Measurements from ENCODE around the gene AKAP6.

AKAP6 gene

GRCh38 chr14:32683679-32684078 is 354.6 kb downstream of the AKAP6 start:
- no peak for DNase-seq

DNA sequence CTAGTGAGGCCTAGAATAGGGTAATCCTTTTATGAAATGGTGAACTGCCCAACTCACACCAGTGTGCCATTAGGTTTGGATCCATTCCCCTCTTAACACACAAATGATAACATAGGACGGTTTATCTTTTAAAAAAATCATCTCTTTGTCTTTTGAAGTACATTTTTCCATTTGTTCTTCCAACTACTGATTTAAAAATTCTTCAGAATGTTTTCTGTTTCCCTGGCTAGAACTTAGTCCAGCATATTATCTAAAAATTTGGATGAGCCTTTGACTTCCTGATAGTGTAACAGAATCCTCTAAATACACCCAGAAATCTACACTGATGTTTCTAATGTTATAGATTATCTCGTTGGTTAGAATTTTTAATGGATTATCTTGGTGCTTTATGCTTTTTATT is 359.8 kb downstream of the AKAP6 start:
- DNase-seq = no peak

GRCh38 chr14:32692441-32692840 is 363.3 kb downstream of the AKAP6 start:
- DNase-seq = no peak

GRCh38 chr14:32693114-32693513 is 364.0 kb downstream of the AKAP6 start:
- DNase-seq = no peak

DNA sequence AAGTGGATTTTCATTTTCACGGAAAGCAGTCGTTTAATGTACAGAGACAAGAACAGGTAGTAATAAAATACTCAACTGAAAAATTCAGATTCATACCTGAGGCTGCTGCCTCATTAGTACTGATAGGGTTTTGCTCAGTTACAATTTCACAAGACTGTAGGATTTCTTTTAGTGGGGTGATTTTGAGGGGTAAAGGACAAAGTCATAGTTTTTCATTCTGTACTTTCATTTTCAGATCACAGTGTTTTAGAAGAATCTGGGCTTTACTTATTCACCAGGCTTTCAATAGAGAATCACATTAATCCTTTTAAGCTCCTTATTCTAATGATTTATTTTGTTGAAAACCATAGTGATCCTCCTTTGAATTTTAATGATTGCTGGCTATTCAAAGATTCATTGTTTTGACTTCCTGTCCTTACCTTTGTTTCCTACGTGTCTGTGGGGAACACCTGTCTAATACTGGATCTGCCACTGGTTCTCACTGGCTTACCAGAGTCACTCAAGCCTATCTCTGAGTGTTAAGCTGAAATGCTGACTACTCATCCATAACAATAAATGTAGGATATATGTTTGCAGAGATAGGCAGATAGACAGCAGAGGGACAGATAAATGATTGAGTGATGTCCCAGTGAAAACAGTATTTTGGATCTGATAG is 365.8 kb downstream of the AKAP6 start:
- no peak for DNase-seq

DNA sequence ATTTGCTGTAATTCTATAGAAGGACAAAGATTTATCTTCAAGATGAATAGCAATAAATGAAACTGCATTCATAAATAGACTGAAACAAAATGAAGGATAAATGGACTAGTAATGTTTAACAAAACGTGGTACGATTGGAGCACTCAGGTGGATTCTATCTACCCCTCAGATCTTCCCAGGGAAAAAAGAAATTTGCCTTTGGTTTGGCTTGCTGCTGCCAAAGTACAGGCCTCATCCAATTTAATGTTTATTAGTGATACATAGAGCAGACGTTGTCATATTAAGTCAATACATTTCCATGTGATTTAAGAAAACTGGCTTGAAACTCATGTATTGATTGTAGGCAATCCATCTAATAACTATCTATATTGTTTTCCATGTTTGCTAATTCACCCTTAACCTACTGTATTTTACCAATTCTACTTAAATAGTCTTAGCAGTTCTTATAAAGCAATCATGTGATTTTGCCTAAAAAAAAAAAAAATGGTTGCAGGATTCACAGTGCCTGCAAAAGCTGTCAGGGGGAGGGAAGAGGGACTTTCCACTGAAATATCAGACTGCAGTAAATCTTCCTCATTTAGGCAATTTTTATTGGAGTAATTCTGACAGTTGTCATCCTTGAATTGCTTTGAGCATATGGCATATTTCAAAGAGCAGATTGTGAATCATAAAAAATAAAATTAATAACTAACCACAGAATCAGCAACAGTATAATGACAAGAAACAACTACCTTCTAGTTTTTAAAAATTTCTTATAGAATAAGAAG is 367.4 kb downstream of the AKAP6 start:
- DNase-seq = no peak

- DNase-seq = no peak
Observed at GRCh38 chr14:32697114-32697513, 368.0 kb downstream of the AKAP6 start.

- DNase-seq = no peak
Observed at GRCh38 chr14:32697704-32698103, 368.6 kb downstream of the AKAP6 start.

- DNase-seq = no peak
Observed at GRCh38 chr14:32698831-32699230, 369.7 kb downstream of the AKAP6 start.

GRCh38 chr14:32701475-32701874 is 372.4 kb downstream of the AKAP6 start:
- no peak for DNase-seq

GRCh38 chr14:32702088-32702487 is 373.0 kb downstream of the AKAP6 start:
- DNase-seq = no peak

DNA sequence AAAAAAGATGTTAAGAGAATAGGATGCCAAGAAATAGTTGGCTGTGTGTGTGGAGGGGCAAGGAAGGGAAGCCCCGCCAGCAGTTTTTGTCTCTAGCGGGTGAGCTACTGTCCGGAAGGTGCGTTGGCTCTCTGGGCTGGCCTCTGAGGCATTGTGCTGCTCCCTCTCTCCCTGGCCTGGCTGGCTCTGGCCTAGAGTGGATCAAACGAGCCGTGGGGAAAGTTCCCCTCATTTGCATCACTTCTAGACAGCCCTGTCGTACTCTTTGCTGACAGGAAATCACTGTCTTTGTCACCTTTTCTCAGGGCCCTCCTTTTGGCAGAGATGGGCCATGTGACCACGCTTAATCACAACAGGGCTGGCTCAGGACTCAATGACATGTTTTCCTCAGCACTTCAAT is 373.5 kb downstream of the AKAP6 start:
- DNase-seq = no peak

GRCh38 chr14:32703183-32703621 is 374.1 kb downstream of the AKAP6 start:
- no peak for DNase-seq

DNA sequence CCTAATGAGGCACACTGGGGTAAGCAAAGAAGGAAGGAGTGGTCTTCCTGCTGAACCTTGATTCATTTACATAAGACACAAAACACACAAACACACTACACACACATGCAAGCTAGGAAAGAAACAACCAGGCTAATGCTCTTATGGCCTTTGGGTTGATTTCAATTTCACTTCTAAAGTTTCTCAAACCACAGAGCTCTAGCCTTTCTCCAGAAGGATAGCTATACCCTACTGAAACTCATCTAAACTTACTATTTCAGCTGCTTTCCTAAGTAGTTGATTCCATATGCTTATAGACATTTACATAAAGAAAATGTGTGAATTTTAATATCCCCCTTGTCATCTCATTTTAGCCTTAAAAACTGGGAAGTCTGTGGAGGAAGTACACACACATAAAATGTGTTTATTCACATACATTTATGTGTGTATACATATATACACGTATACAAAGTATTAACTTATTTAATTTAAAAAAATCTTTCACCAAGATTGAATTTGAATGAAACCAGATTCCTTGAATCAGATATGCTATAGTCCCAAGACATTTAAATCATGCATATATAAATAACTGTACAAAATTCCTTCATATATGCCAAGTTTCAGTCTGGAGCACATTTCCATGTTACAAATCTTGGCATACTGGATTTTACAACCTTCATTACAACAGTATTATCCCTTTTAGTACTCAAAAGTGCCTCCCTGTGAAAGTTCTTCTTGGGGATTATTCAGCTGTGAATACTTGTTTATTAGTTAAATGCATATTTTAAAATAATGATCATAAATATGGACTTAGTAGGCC is 377.8 kb downstream of the AKAP6 start:
- no peak for DNase-seq

DNA sequence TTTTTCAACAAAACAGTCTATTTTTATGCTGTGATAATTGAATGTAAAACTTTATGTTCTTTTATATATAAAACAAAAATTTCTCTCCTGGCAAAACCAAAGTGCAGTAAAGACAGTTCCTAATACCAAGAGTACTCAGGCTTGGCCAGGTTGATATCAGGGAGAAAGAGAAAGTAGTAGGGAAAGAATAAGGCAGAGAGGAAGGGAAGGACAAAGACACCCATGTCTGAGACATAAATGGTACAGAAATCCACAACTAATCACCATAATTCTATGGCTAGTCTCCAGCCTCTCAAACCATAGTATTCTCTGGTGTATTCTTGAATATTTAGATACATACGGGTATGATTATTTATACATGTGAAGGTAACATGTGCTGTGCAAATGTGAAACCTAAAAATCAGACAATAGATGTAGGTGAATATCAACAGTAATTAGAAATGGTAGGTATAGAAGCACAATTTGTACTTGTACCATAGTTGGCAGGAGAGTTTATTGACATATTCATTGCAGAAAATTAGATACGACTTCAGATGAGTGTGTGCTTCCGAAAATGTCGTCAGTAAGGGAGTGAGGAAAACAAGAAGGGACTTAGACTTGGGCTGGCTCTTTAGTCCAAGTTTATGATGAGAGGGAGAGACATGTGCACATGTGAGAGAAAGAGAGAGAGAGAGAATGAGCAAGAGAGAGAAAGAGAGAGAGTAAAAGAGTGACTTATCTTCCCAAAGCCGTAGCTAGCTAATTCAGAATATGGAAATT is 378.8 kb downstream of the AKAP6 start:
- DNase-seq = no peak

- no peak for DNase-seq
Observed at GRCh38 chr14:32709027-32709426, 379.9 kb downstream of the AKAP6 start.

- no peak for DNase-seq
Observed at GRCh38 chr14:32710231-32710671, 381.2 kb downstream of the AKAP6 start.

- no peak for DNase-seq
Observed at GRCh38 chr14:32710731-32711680, 381.9 kb downstream of the AKAP6 start.

- DNase-seq = no peak
Observed at GRCh38 chr14:32713856-32714255, 384.8 kb downstream of the AKAP6 start.

DNA sequence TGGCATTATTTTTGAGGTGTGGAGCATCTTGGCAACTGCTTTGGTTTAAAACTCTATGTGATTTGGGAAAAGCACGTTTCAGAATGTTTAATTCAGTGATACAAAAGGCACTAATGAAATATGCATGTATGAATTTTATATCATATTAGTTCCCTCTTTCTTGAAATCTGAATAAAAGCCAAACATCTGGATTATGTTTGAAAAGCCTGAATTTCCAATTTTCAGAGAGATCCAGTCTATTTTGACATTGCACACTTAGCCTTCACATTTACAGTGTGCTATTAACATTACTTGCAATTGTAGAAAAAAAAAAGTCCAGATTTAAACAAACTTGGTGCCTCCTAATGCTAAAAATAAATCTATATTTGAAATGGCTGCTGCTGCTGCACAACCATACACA is 390.5 kb downstream of the AKAP6 start:
- no peak for DNase-seq

GRCh38 chr14:32720927-32721326 is 391.8 kb downstream of the AKAP6 start:
- DNase-seq = no peak
